Brain microvascular endothelial cell (primary cell): ENCODE measurements around the gene BCAS1.

Experiments
- DNase-seq: peaks from one replicate; pipeline ENCODE4 v3.0.0-alpha.2; 2020
- H3K27ac ChIP-seq: fragments of 250-450 bp; sonication (Bioruptor Pico); 2 replicates; pipeline ENCODE4 v1.5.1; 2020; ENCODE audit warnings: mild to moderate bottlenecking, moderate library complexity
- H3K27me3 ChIP-seq: fragments of 250-450 bp; sonication (Bioruptor Pico); replicated peaks from 2 replicates; pipeline ENCODE4 v1.5.1; 2020; ENCODE audit warnings: mild to moderate bottlenecking
- H3K36me3 ChIP-seq: fragments of 250-450 bp; sonication (Bioruptor Pico); replicated peaks from 2 replicates; pipeline ENCODE4 v1.5.1; 2020; ENCODE audit warnings: mild to moderate bottlenecking
- H3K4me3 ChIP-seq: 2 replicates; pipeline ENCODE4 v1.5.1; 2011; ENCODE audit warnings: low read depth, mild to moderate bottlenecking, control low read depth, low read length, moderate library complexity
- in situ Hi-C: cut with HindIII; loops from 2 replicates; pipeline ENCODE4 v1.10.0; 2017; ENCODE audit warnings: low sequenced_read_pairs, low pct_ligation_motif_present
- TF ChIP-seq, protein P1 (sequence below): IDR thresholded peaks from 2 replicates; pipeline ENCODE4 v1.5.1; 2011; ENCODE audit warnings: low read depth, mild to moderate bottlenecking, moderate library complexity, low read length, control low read depth, inconsistent platforms; ENCODE audit errors: missing control alignments

The BCAS1 gene

DNA sequence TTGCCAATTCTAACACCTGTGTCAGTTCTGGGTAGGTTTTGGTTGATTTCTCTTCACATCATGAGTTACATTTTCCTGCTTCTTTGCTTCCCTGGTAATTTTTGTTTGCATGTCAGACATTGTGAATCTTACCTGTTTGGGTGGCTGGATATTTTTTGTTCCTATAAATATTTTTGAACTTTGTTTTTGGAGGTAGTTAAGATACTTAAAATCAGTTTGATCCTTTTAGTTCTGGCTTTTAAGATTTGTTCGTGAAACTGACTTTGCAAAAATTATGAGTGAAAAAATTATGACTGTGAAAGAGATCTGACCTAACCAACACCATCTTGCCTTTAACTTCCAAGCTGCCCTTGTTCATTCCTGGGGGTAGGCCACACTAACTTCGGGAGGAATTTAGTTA is 69.5 kb downstream of the BCAS1 start:
- no peak overlapping the region for H3K4me3 ChIP-seq
- no peaks in the 10 kb centered on the region for H3K36me3 ChIP-seq
- no peak overlapping the region for H3K27ac ChIP-seq
- in situ Hi-C loops: no loop called here
- TF ChIP-seq, protein P1, sequence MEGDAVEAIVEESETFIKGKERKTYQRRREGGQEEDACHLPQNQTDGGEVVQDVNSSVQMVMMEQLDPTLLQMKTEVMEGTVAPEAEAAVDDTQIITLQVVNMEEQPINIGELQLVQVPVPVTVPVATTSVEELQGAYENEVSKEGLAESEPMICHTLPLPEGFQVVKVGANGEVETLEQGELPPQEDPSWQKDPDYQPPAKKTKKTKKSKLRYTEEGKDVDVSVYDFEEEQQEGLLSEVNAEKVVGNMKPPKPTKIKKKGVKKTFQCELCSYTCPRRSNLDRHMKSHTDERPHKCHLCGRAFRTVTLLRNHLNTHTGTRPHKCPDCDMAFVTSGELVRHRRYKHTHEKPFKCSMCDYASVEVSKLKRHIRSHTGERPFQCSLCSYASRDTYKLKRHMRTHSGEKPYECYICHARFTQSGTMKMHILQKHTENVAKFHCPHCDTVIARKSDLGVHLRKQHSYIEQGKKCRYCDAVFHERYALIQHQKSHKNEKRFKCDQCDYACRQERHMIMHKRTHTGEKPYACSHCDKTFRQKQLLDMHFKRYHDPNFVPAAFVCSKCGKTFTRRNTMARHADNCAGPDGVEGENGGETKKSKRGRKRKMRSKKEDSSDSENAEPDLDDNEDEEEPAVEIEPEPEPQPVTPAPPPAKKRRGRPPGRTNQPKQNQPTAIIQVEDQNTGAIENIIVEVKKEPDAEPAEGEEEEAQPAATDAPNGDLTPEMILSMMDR: no peak
- DNase-seq: no peak
- H3K27me3 ChIP-seq: no peaks in the 10 kb centered on the region

- in situ Hi-C loops: no loop called here
- H3K4me3 ChIP-seq: no peak overlapping the region
- TF ChIP-seq, protein P1: no peak
- no peak for DNase-seq
- no peaks in the 10 kb centered on the region for H3K36me3 ChIP-seq
- H3K27ac ChIP-seq: no peak overlapping the region
- no peaks in the 10 kb centered on the region for H3K27me3 ChIP-seq
Observed at GRCh38 chr20:54000262-54000661, 70.1 kb downstream of the BCAS1 start.

- no peaks in the 10 kb centered on the region for H3K27me3 ChIP-seq
- H3K36me3 ChIP-seq: no peaks in the 10 kb centered on the region
- H3K27ac ChIP-seq: no peak overlapping the region
- DNase-seq: no peak
- TF ChIP-seq, protein P1: no peak
- in situ Hi-C loops: no loop called here
- H3K4me3 ChIP-seq: no peak overlapping the region
Observed at GRCh38 chr20:53999077-53999476, 71.3 kb downstream of the BCAS1 start.

- TF ChIP-seq, protein P1: no peak
- Histone ChIP-seq H3K36me3 (no peaks in the 10 kb centered on the region), H3K4me3 (no peak overlapping the region), H3K27me3 (no peaks in the 10 kb centered on the region), H3K27ac (no peak overlapping the region)
- no peak for DNase-seq
- in situ Hi-C loops: no loop called here
Observed at GRCh38 chr20:53996584-53997486, 73.6 kb downstream of the BCAS1 start.

- TF ChIP-seq, protein P1: no peak
- in situ Hi-C loops: no loop called here
- Histone ChIP-seq H3K36me3 (no peaks in the 10 kb centered on the region), H3K27ac (no peak overlapping the region), H3K4me3 (no peak overlapping the region), H3K27me3 (no peaks in the 10 kb centered on the region)
- no peak for DNase-seq
Observed at GRCh38 chr20:53995949-53996348, 74.4 kb downstream of the BCAS1 start.
